ENCODE measurements around the gene NSL1. TPM values are rescaled to one million over a fixed set of nuclear protein-coding genes. Genes with fewer than 3 reads are reported as not detected.

The NSL1 gene
- total and polyA plus RNA-seq, 8 donors: 10.2 to 170 (median 28.7) TPM

- 1 to 3% (median 1%) methylated on average over 13 to 42 of the region's 42 CpGs for WGBS, 5 donors
- Histone ChIP-seq H3K27me3 (peaks cover 0 to 51% (median 18%) of the 10 kb centered on the region in 3 donors), H3K27ac (peak overlapping the region; percentile 30 to 83 (median 78)), H3K4me3 (peak overlapping the region; percentile 51 to 73 (median 58)), H3K9me3 (no peaks in the 10 kb centered on the region), H3K4me1 (peaks cover 26 to 40% (median 34%) of the 10 kb centered on the region in 4 donors), H3K36me3 (no peaks in the 10 kb centered on the region)
- intact Hi-C loops (cut with DNase I; ENCODE audit: low total_unique reads): no loop called here
- DNase-seq: peak; percentile 52 to 77
- TF ChIP-seq CTCF (IDR thresholded peaks at IDR 0.05) (peak in 3 of 7 experiments; percentile 39 to 62 (median 43)), POLR2A (IDR thresholded peaks at IDR 0.05) (no peak), EP300 (IDR thresholded peaks at IDR 0.05) (no peak), POLR2AphosphoS5 (IDR thresholded peaks at IDR 0.05) (no peak)
Measured at GRCh38 chr1:212699104-212699624, 92.4 kb downstream of the NSL1 start.

GRCh38 chr1:212698467-212699103 lies 93.0 kb downstream of the NSL1 start:
- intact Hi-C loops (cut with DNase I; ENCODE audit: low total_unique reads): no loop called here
- peak overlapping the region; percentile 51 to 73 (median 58) for H3K4me3 ChIP-seq
- H3K27ac ChIP-seq: peak overlapping the region in 2 of 5 donors; percentile 78 to 83
- TF ChIP-seq EP300 (IDR thresholded peaks at IDR 0.05): no peak
- no peak for TF ChIP-seq CTCF (IDR thresholded peaks at IDR 0.05)
- no peak for DNase-seq
- H3K27me3 ChIP-seq: peaks cover 0 to 56% (median 18%) of the 10 kb centered on the region in 3 donors
- H3K9me3 ChIP-seq: no peaks in the 10 kb centered on the region
- peaks cover 26 to 40% (median 34%) of the 10 kb centered on the region in 4 donors for H3K4me1 ChIP-seq
- 19 to 26% (median 21%) methylated on average over 12 of the region's 12 CpGs for WGBS, 5 donors
- H3K36me3 ChIP-seq: no peaks in the 10 kb centered on the region

GRCh38 chr1:212696721-212697331 lies 94.8 kb downstream of the NSL1 start:
- intact Hi-C loops (cut with DNase I; ENCODE audit: low total_unique reads): no loop called here
- no peaks in the 10 kb centered on the region for H3K36me3 ChIP-seq
- H3K27me3 ChIP-seq: peaks cover 0 to 68% (median 18%) of the 10 kb centered on the region in 3 donors
- 58 to 67% (median 59%) methylated on average over 13 of the region's 13 CpGs for WGBS, 5 donors
- no peak for DNase-seq
- peaks cover 26 to 36% (median 33%) of the 10 kb centered on the region in 4 donors for H3K4me1 ChIP-seq
- no peak for TF ChIP-seq POLR2A (IDR thresholded peaks at IDR 0.05)
- TF ChIP-seq POLR2AphosphoS5 (IDR thresholded peaks at IDR 0.05): no peak
- TF ChIP-seq EP300 (IDR thresholded peaks at IDR 0.05): no peak
- TF ChIP-seq CTCF (IDR thresholded peaks at IDR 0.05): no peak
- H3K4me3 ChIP-seq: no peak overlapping the region
- no peak overlapping the region for H3K27ac ChIP-seq
- no peaks in the 10 kb centered on the region for H3K9me3 ChIP-seq

GRCh38 chr1:212692774-212693644 lies 98.6 kb downstream of the NSL1 start:
- no peak for DNase-seq
- H3K4me1 ChIP-seq: no peaks in the 10 kb centered on the region
- 87 to 92% (median 90%) methylated on average over 9 of the region's 9 CpGs for WGBS, 5 donors
- H3K9me3 ChIP-seq: no peaks in the 10 kb centered on the region
- H3K27me3 ChIP-seq: peaks cover 0 to 69% (median 2%) of the 10 kb centered on the region in 3 donors
- no peak overlapping the region for H3K27ac ChIP-seq
- H3K36me3 ChIP-seq: no peaks in the 10 kb centered on the region
- no peak for TF ChIP-seq POLR2A (IDR thresholded peaks at IDR 0.05)
- no peak for TF ChIP-seq EP300 (IDR thresholded peaks at IDR 0.05)
- no peak for TF ChIP-seq POLR2AphosphoS5 (IDR thresholded peaks at IDR 0.05)
- no peak for TF ChIP-seq CTCF (IDR thresholded peaks at IDR 0.05)
- intact Hi-C loops (cut with DNase I; ENCODE audit: low total_unique reads): no loop called here
- no peak overlapping the region for H3K4me3 ChIP-seq

Measured in stomach (tissue), 9 donors.